ENCODE results near the gene COX19.
"Not testable (repeated sequence)": the region's sequence is repeated elsewhere in the genome, so short reads cannot be mapped to it uniquely, and the experiment has no call there.

Gene COX19

GRCh38 chr7:929311-929711, 46.0 kb downstream of the COX19 start:
- peak in 21 of 56 donors; percentile 20 to 73 (median 47) for DNase-seq

GRCh38 chr7:927031-927671, 48.2 kb downstream of the COX19 start:
- peak in 38 of 56 donors; percentile 29 to 86 (median 55) for DNase-seq

DNA sequence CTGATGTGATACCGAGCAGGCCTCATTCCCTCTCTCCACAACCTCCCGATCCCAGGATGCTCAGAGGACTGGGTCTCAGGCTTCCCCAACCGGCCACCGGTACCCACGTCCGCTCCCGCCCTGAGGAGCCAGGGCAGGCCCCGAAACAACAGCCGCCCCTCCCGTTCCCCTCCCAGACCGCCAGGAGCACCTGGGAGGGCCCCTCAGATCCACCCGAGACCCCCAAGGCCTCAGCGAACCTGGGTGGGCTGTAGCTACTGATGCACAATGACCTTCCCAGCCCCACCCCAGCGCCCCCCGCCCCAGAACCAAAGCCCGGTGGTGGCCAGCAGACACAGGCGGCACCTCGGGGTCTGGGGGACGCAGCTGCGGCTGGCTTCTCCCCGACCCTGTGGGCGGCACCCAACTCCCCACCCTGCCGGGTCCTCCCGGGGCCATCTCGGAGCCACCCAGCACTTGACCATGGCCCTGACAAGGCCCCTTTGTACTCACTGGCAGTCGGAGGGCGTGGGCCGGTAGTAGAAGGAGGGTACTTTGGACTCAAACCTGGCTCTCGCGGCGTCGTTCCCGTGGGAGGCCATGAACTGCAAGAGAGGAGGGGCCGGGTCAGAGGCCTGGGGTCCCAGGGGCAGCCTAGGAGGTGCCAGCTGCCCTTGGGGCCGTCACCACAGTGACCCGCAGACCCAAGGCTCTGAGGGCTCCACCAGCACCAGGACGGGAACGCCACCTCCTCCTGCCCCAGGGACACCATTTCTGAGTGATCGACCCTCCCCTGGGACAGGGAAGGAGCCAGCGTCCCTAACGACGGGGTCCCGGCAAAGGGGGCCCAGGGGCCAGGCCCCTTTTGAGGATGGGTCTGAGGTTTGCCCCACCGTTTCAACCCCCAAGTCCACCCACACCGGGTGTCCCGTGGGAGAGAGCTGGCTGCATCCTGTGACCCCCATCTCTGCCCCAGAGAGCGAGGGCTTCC, 49.0 kb downstream of the COX19 start:
- DNase-seq: peak in 28 of 56 donors; percentile 20 to 80 (median 59)

DNA sequence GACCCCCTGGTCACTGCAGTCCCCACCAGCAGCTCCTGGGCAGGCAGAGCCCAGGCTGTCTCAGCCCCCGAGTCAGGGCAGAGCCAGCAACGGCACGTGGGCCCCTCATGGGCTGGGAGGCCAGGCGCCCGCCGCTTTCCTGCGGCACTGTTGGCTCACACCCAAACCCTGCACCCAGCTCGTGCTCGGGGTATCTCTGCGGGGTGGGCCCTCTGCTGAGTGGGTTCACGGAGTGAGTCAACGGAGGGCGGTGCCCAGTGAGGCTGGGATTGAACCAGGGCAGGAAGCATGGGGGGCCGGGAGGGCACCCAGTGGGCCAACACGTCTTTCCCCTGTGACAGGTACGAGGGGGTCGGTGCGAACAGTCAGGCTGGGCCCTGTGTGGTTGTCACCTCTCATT, 49.7 kb downstream of the COX19 start:
- DNase-seq: peak in 8 of 56 donors; percentile 28 to 67 (median 43)

- DNase-seq: no peak
Measured at GRCh38 chr7:924541-925231, 50.7 kb downstream of the COX19 start.

GRCh38 chr7:924042-924441, 51.3 kb downstream of the COX19 start:
- not testable (repeated sequence) for DNase-seq

DNA sequence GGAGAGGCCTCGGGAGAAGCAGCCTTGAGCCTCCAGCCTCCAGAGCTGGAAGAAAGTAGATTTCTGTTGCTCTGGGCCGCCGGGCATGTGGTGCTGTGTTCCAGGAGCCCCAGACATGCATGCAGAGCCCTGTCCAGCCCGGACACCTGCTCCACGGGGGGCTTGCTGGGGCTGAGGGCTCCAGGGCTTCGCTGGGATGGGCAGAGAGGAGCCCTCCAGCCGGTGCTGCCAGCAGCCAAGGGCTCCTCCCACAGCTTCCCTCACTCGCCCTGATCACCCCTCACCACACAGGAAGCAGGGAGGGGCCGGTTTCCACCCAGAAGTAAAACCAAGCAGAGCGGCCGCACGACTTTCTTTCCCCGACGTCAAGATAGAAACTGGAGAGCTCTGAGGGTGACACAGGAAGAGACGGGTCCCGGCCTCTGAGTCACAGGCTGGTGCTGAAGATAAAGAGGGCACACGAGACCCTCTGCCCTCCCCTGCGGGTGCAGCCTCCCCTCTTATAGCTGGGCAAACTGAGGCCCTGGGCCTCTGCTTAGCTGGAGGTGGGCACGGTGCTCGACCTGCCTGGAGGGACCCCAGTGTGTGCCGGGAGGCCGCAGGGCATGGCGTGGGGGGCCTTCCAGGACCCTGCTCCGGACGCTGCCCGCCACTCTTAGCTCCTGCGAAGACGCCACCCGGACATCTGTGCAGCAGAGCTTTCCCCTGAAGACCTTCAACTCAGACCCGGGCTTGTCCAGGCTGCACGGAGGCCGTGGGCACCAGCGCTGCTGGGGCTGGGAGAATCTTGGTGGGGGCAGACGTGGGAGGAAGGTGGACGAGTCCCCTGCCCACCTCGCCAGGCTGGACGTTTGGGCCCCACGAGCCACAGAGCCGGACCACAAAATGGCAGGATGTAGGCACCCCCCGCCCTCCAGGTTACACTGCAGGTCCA, 52.0 kb downstream of the COX19 start:
- DNase-seq: peak in 3 of 56 donors; percentile 13 to 45 (median 36)

GRCh38 chr7:922334-923107, 52.8 kb downstream of the COX19 start:
- no peak for DNase-seq

DNA sequence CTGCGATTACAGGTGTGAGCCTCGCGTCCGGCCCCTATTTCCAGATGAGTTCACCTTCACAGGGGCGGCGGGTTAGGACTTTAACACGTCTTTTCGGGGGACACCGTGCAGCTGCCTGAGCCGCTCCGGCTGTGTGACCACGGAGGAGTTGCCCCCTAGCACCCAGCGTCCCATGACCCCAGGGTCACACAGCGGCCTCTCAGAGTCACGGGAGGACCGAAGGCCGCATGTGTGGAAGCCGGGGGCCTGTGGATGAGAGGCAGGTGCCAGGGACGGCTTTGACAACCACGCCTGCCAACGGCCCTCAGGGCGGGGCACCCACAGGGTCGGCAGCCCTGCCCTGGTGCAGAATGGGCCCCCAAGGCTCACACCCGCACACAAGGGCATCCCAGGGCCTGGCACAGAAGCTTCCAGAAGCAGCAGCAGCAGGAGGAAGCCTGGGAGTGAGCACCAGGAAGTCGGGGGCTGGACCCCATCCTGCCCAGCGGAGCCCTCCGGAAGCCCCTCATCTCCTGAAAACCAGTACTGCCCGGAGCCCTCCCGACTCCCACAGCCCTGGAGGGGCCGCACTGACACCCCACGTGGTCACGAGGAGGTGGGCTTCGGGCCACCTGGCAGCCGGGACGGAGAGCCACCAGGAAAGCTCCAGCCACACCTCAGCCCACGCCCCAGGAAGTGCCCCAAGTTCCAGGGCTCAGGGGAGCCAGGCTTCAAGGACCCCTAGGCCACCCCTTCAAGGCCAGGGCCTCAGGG, 53.6 kb downstream of the COX19 start:
- DNase-seq: no peak

DNA sequence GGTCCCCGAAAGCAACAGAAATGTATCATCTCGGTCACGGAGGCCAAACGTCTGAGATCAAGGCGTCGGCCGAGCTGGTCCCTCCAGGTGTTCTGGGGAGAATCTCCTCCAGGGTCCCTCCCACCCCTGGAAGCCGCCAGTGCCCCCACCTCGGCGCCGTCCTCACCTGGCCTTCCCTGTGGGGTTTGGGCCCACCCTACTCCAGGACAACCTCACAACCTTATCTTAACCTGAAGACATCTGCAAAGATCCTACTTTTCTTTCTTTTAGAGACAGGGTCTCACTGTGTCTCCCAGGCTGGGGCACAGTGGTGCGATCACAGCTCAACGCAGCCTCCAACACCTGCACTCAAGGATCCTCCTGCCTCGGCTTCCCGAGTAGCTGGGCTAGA, 54.3 kb downstream of the COX19 start:
- DNase-seq: no peak

GRCh38 chr7:920351-921070, 54.8 kb downstream of the COX19 start:
- no peak for DNase-seq

DNA sequence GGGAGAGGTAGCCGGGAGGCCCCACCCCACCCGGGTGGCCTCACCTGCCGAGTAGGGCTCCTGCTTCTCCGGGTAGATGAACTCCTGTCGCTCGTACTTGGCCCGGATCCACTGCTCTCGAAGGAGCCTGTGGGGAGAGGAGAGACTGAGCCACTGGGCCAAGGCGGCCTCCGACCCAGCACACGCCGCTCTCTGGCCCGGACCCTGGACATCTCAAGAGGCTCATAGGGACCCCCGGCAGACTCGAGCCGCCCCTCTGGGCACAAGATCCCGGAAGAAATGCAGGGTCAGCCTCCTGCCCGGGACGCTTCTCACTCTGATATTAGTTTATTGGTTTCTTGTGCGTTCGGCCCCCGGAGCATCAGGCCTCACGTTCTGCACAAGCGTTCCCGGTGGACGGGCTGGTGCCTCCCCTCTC, 55.4 kb downstream of the COX19 start:
- DNase-seq: peak in 1 of 56 donors; percentile 39

DNA sequence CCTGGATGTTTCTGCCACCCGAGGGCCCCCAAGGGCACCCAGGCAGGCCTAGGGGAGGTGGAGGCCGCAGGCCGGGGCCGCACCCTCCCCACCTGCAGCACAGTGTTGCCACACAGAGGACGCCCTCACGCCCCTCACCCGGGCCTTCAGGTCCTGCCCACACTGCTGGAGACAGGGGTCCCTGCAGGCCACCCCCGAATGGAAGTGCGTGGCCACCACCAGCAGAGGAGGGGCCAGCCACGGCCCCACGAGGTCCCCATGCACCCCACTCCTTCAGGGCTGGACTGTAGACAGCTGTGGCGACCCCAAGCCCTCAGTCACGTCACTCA, 56.3 kb downstream of the COX19 start:
- no peak for DNase-seq

GRCh38 chr7:918441-919113, 56.8 kb downstream of the COX19 start:
- DNase-seq: no peak

- no peak for DNase-seq
Measured at GRCh38 chr7:918118-918425, 57.3 kb downstream of the COX19 start.

GRCh38 chr7:917255-918117, 57.9 kb downstream of the COX19 start:
- peak in 1 of 56 donors; percentile 51 for DNase-seq

DNA sequence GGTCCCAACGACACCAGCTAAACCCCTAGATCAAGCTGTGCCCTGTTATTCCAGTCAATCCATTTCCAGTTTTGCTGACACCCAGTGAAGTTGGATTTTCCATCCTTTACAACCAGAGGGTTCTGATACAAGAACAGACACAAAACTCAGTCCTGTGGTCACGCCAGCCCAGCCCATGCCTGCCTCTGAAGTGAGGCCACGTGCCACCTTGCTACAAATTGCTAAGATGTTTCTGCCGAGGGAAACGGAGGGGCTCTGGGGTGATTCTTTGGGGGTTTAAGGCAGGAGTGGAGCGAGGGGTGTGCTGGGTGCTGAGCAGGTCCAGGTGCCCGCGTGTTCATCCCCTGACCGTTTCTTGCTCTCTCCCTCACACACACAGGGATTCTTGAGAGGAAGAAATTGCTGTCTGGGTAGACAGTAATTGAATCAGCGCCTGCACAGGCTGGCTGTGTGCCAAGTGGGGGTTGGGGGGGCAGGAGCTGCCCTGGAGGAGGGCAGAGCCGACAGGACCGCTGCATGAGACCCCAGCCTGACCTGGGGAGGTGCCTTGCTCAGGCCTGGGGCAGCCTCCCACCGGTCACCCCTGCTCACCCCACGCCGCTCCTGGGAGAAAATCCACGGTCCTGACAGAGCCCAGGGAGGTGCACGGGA, 58.9 kb downstream of the COX19 start:
- peak in 8 of 56 donors; percentile 21 to 72 (median 37) for DNase-seq

Data from amygdala (tissue), 56 donors.